Activated naive CD8-positive, alpha-beta T cell treated with anti-CD3 and anti-CD28 coated beads, Interleukin-2, amount 50 U/mL, for 24 hours (primary cell): ENCODE data around the gene SLC66A1.
"Not testable (repeated sequence)": the region's sequence is repeated elsewhere in the genome, so short reads cannot be mapped to it uniquely, and the experiment has no call there.

ENCODE experiments used
- ATAC-seq: fragments of 150-1000 bp; cut with Tn5 transposase; one replicate; pipeline ENCODE4 v1.10.0; 2021
- DNase-seq: peaks from one replicate; pipeline ENCODE4 v3.0.0; 2021
- H3K27ac Mint-ChIP-seq: one replicate; pipeline ENCODE4 v1.8.0; 2021; ENCODE audit warnings: mild to moderate bottlenecking, mixed read lengths
- H3K27me3 Mint-ChIP-seq: one replicate; pipeline ENCODE4 v1.8.0; 2021; ENCODE audit warnings: mixed read lengths
- H3K36me3 Mint-ChIP-seq: one replicate; pipeline ENCODE4 v1.8.0; 2021; ENCODE audit warnings: low read depth, mixed read lengths
- H3K4me1 Mint-ChIP-seq: one replicate; pipeline ENCODE4 v1.8.0; 2021; ENCODE audit warnings: mixed read lengths
- H3K4me3 Mint-ChIP-seq: one replicate; pipeline ENCODE4 v1.8.0; 2021; ENCODE audit warnings: mild to moderate bottlenecking, moderate library complexity, mixed read lengths
- H3K9me3 Mint-ChIP-seq: one replicate; pipeline ENCODE4 v1.8.0; 2021; ENCODE audit warnings: mixed read lengths

Gene SLC66A1, protein sequence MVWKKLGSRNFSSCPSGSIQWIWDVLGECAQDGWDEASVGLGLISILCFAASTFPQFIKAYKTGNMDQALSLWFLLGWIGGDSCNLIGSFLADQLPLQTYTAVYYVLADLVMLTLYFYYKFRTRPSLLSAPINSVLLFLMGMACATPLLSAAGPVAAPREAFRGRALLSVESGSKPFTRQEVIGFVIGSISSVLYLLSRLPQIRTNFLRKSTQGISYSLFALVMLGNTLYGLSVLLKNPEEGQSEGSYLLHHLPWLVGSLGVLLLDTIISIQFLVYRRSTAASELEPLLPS

DNA sequence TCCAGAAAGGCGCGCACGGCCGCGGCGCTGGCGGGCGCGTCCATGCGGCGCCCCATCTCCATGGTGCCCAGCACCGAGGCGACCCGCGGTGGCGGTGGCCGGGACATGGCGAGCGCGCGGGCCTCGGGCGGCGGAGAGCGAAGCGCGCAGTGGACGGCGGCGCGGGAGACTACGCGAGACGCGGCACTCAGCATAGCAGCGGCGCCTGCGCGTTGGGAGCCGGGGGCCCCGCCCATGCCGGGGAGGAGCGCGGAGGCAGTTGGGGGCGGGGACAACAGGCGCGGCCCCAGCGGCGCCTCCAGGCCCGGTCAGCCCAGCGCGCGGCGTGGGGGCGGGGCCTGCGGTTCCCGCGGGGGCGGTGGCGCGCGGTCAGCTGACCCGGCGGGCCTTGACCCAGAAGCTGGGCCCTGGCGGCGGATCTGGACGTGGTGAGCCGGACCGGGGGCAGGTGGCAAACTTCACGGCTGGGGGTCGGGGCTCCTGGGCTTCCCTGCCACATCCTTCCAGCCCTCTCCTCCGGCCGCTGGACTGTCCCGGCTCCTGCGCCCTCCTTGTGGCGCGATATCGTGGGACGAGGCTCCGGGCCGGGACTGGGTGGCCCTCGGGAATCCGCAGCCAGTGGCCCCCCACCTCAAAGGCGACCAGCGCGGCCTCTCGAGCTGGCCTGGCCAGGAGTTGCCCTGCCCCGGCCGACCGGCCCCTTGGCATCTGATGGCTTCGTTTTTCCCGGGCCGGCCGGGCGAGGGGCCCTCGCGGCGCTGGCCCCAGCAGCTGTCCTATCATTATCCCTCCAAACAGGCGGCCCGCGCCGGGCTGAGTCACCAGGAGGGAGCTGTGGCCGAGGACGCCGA lies at the start of gene SLC66A1, which contains the start of gene AKR7A2:
TSS of gene SLC66A1 (plus strand) at position 396 of the 851 bp plus-strand sequence. CDS start 5,352 bp downstream, outside the sequence.
TSS of gene AKR7A2 (minus strand) at position 214 of the 851 bp plus-strand sequence. CDS start at position 194, 20 bp downstream.
- H3K27me3 Mint-ChIP-seq: no peaks in the 10 kb centered on the region
- H3K27ac Mint-ChIP-seq: peak within 1 kb of the TSS; percentile 81
- peak; percentile 91 for ATAC-seq
- H3K4me1 Mint-ChIP-seq: peaks cover 50% of the 10 kb centered on the region
- H3K4me3 Mint-ChIP-seq: peak within 1 kb of the TSS; percentile 83
- H3K36me3 Mint-ChIP-seq: peaks cover 6% of the 10 kb centered on the region
- no peaks in the 10 kb centered on the region for H3K9me3 Mint-ChIP-seq
- peak; percentile 94 for DNase-seq

DNA sequence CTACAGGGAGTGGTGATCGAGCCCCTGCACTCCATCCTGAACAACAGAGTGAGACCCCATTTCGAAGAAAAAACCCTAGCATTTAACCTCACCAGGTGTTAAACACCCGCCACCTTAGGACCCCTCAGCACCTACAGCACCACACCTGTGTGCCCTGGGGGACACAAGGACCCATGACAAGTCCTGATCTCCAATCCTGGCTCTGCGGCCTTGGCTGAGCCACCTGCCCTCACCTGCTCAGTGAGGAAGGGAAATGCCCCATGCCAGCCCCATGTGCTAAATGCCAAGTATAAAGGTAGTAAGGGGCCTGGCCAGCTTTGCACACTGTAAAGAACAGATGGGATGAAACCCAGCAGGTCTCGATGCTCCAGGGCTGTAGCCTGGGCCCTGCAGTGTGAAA lies 49.4 kb upstream of the SLC66A1 start:
- Mint-ChIP-seq H3K36me3 (peaks cover 22% of the 10 kb centered on the region), H3K27me3 (no peaks in the 10 kb centered on the region), H3K9me3 (no peaks in the 10 kb centered on the region), H3K4me1 (no peaks in the 10 kb centered on the region), H3K4me3 (no peak overlapping the region), H3K27ac (no peak overlapping the region)
- ATAC-seq (no peak), DNase-seq (no peak)

DNA sequence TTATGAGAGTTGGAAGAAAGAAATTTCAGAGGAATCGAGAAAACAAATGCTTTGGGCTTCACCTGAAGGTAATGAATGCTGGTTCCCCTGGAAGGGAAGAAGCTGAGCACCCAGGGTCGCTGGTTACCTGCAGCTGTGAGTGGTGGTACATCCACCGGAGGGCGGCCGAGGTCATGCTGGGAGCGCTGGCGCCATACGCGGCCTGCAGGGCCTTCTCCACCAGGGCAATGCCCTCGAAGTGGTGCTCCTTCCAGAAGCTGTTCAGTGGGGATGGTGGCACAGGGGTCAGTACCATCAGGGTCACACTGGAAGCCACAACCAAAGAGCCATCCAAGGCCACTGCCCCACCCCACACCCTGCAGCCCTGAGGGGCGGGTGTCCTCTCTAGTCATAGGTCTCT lies 43.7 kb upstream of the SLC66A1 start:
- no peak overlapping the region for H3K27ac Mint-ChIP-seq
- peaks cover 4% of the 10 kb centered on the region for H3K4me1 Mint-ChIP-seq
- no peak overlapping the region for H3K4me3 Mint-ChIP-seq
- DNase-seq: no peak
- H3K9me3 Mint-ChIP-seq: no peaks in the 10 kb centered on the region
- peaks cover 3% of the 10 kb centered on the region for H3K36me3 Mint-ChIP-seq
- ATAC-seq: no peak
- peaks cover 14% of the 10 kb centered on the region for H3K27me3 Mint-ChIP-seq

DNA sequence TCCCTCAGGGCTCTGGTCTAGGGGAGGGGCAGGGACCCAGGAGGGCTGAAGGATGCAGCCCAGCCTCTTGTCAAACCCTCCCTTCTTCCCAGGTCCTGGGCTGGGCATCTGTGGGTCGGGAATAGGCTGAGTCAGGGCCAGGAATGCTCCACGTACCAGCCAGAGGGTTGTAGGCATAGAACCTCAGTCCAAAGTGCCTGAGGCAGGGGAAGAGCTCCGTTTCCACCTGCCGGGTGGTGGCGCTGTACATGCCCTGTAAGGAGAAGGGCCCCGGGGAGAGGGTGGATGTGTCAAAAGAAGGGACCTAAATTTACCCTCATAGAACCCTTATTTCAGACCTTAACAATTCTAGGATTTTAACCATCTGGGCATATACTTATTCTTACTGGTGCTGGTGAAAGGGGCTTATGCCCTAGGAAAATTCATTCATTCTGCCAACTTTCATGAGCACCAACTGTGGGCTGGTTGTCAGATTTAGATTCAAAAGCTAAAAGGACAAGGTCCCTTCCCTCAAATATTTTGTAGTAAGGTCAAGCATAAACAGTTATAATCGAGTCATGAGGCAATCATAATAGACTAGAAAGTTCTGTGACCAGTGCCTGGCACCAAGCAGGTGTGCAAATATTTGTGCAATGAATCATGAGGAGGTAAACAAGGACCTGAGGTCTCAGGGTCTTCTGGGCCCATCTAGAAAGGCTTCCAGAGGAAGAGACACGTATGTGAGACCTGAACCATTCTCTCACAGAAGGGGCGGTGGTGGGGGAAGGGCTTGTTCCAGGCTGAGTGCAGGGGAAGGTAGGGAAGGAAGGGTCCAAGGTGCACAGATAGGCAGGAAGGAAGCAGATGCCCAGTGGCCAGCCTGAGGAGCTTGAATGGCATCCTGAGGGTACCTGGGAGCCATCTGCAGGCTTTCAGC lies 42.4 kb upstream of the SLC66A1 start:
- H3K27me3 Mint-ChIP-seq: peaks cover 20% of the 10 kb centered on the region
- H3K4me3 Mint-ChIP-seq, ATAC-seq, H3K4me1 Mint-ChIP-seq, H3K36me3 Mint-ChIP-seq, H3K27ac Mint-ChIP-seq, DNase-seq, H3K9me3 Mint-ChIP-seq: not testable (repeated sequence)

DNA sequence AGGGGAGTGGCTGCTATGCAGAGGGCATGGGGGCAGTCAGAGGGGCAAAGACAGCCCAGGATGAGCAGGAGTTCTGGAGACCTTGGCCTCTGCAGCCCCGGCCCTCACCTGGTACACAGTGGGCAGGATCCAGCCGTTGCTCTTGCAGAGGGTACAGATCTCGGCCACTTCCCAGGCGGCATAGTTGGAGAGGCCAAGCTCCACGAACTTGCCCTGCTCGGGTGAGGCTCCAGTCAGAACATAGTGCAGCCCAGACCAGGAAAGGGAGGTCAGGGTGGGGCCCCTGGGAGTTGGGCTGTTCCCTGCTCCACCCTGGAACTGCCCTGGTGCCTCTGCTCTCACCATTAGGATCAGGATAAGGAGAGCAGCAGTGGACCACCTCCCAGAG lies 41.8 kb upstream of the SLC66A1 start:
- H3K4me1 Mint-ChIP-seq, H3K4me3 Mint-ChIP-seq, ATAC-seq, H3K36me3 Mint-ChIP-seq, DNase-seq, H3K27ac Mint-ChIP-seq, H3K9me3 Mint-ChIP-seq: not testable (repeated sequence)
- H3K27me3 Mint-ChIP-seq: peaks cover 20% of the 10 kb centered on the region

DNA sequence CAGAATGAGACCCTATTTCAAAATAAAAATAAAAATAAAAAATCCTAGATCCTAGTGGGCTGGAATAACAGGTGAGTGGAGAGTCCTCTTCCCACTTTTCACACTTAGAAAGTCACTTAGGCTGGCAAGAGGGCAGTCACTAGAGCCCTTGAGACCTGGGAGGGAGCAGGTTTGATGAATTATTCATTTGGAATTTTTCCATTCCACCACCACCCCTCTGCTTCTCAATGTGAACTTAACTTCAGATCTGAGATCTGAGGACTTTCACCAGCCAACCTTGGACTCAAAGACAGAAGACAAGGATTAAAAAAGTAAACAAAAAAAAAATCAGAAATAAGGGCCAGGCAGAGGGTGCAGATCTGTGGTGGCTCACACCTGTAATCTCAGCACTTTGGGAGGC lies 40.1 kb upstream of the SLC66A1 start:
- Mint-ChIP-seq H3K27me3 (peaks cover 23% of the 10 kb centered on the region), H3K9me3 (peaks cover 6% of the 10 kb centered on the region), H3K27ac (no peak overlapping the region), H3K4me3 (no peak overlapping the region), H3K36me3 (peaks cover 7% of the 10 kb centered on the region), H3K4me1 (peaks cover 4% of the 10 kb centered on the region)
- no peak for DNase-seq
- no peak for ATAC-seq

DNA sequence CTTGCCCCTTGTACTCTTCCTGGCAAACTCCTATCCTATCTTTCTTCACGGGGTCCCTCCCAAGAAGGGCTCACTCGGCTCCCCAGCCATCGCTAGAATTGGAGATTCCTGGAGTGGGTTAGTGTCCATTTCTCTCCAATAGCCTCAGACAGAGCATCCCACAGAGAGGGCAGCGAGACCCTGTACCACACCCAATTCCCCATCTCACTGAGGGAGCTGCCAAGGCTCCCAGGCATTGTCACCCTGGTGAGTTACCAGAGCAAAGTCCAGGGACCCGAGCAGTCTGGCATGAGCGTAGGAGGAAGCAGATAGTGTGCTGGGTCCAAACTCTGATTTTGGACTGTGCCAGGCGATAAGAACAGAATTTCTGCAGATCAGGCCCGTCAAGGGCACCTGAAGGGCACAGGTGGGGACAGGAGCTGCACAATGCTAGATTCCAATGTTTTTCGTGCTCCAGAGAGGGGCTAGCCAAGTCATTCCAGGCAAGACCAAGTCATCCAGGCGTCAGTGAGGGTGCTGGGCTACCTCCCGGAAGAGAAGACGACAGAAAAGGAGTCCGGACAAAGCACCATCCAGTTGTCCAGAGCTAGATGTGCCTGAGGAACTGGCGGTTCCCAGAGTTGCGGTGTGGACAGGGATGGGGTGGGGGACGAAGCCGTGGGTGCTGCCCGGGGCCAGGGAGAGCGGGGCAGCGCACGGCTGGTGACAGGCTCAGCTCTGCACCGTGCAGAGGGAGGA lies 38.9 kb upstream of the SLC66A1 start:
- Mint-ChIP-seq H3K4me1 (peaks cover 4% of the 10 kb centered on the region), H3K27ac (no peak overlapping the region), H3K36me3 (peaks cover 7% of the 10 kb centered on the region), H3K27me3 (peaks cover 23% of the 10 kb centered on the region), H3K9me3 (peaks cover 6% of the 10 kb centered on the region), H3K4me3 (no peak overlapping the region)
- DNase-seq (no peak), ATAC-seq (no peak)

DNA sequence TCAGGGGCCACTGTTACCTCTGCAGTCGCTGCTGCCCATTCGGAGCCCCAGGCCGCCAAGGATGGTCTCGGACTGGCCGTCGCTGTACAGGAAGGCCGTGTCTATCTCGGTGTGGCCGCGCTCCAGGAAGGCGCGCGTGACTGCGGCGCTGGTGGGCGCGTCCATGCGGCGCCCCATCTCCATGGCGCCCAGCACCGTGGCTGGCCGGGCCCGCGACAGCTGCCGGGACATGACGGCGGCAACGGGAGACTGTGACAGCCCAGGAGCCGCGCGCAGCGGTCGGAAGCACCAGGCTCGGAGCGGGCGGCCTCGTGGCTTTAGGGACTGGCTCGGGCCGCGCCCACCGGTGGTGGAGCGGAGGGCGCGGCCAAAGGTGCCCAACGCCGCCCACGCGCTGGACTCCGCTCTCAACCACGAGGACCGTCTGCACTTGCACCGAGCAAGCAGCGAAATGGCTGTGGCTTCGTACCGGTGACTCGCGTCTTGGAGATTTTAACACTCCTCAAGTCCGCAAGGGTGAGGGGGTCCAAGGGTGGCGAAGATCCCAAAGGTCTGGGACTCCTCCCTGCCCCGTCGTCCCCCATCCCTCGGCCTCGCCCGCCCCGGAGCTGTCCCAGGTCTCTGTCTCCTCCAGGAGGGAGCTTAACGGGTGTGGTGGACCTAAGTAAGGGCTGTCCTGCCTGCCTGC lies 38.1 kb upstream of the SLC66A1 start:
- not testable (repeated sequence) for H3K36me3 Mint-ChIP-seq, H3K4me3 Mint-ChIP-seq, H3K27ac Mint-ChIP-seq

DNA sequence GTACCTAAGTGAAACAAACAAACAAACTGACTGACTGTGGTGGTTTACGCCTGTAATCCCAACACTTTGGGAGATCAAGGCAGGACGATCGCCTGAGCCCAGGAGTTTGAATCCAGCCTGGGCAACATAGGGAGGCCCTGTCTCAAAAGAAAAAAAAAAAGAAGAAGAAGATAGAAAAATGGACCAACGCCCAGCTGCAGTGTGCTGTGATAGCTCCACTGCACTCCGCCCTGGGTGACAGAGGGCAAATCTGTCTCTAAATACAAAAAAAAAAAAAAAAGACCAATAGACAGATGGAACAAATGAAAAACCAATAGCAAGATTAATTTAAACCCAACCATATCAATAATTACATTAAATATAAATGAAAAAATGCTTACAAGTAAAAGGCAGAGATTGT lies 37.5 kb upstream of the SLC66A1 start:
- Mint-ChIP-seq H3K9me3 (peaks cover 6% of the 10 kb centered on the region), H3K36me3 (peaks cover 7% of the 10 kb centered on the region), H3K27me3 (peaks cover 23% of the 10 kb centered on the region), H3K27ac (no peak overlapping the region), H3K4me1 (peaks cover 4% of the 10 kb centered on the region), H3K4me3 (no peak overlapping the region)
- ATAC-seq: no peak
- DNase-seq: no peak

More for the DNA sequence above, 38.1 kb upstream of the SLC66A1 start:
- H3K4me1 Mint-ChIP-seq, DNase-seq, H3K9me3 Mint-ChIP-seq, ATAC-seq: not testable (repeated sequence)
- H3K27me3 Mint-ChIP-seq: peaks cover 23% of the 10 kb centered on the region

DNA sequence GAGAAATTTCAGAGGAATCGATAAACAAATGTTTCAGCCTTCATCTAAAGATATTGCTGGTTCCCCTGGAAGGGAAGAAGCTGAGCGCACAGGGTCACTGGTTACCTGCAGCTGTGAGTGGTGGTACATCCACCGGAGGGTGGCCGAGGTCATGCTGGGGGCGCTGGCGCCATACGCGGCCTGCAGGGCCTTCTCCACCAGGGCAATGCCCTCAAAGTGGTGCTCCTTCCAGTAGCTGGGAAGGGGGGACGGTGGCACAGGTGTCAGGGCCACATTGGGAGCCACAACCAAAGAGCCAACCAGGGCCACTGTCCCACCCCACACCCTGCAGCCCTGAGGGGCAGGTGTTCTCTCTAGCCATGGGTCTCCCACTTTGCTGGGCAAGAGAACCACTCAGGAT lies 28.2 kb upstream of the SLC66A1 start:
- Mint-ChIP-seq H3K9me3 (no peaks in the 10 kb centered on the region), H3K27me3 (no peaks in the 10 kb centered on the region), H3K36me3 (no peaks in the 10 kb centered on the region), H3K4me1 (peaks cover 4% of the 10 kb centered on the region), H3K4me3 (no peak overlapping the region), H3K27ac (no peak overlapping the region)
- ATAC-seq (no peak), DNase-seq (no peak)

DNA sequence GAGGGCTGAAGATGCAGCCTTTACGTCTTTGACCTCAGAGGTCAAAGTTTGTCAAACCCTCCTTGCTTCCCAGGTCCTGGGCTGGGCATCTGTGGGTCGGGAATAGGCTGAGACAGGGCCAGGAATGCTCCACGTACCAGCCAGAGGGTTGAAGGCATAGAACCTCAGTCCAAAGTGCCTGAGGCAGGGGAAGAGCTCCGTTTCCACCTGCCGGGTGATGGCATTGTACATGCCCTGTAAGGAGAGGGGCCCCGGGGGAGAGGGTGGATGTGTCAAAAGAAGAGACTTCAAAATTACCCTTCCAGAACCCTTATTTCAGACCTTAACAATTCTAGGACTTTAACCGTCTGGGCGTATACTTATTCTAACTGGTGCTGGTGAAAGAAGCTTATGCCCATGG lies 27.2 kb upstream of the SLC66A1 start:
- Mint-ChIP-seq H3K4me3 (no peak overlapping the region), H3K27ac (no peak overlapping the region), H3K4me1 (peaks cover 9% of the 10 kb centered on the region), H3K27me3 (peaks cover 10% of the 10 kb centered on the region), H3K36me3 (no peaks in the 10 kb centered on the region), H3K9me3 (no peaks in the 10 kb centered on the region)
- DNase-seq (no peak), ATAC-seq (no peak)

DNA sequence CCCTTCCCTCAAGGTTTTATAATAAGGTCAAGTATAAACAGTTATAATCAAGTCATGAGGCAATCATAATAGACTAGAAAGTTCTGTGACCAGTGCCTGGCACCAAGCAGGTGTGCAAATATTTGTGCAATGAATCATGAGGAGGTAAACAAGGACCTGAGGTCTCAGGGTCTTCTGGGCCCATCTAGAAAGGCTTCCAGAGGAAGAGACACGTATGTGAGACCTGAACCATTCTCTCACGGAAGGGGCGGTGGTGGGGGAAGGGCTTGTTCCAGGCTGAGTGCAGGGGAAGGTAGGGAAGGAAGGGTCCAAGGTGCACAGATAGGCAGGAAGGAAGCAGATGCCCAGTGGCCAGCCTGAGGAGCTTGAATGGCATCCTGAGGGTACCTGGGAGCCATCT lies 26.8 kb upstream of the SLC66A1 start:
- H3K36me3 Mint-ChIP-seq, H3K27ac Mint-ChIP-seq, H3K4me1 Mint-ChIP-seq, ATAC-seq, H3K4me3 Mint-ChIP-seq, DNase-seq, H3K9me3 Mint-ChIP-seq: not testable (repeated sequence)
- H3K27me3 Mint-ChIP-seq: peaks cover 11% of the 10 kb centered on the region

DNA sequence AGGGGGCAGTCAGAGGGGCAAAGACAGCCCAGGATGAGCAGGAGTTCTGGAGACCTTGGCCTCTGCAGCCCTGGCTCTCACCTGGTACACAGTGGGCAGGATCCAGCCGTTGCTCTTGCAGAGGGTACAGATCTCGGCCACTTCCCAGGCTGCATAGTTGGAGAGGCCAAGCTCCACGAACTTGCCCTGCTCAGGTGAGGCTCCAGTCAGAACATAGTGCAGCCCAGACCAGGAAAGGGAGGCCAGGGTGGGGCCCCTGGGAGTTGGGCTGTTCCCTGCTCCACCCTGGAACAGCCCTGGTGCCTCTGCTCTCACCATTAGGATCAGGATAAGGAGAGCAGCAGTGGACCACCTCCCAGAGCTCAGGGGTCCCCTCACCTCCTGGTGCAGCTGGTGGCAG lies 26.3 kb upstream of the SLC66A1 start:
- not testable (repeated sequence) for H3K4me1 Mint-ChIP-seq, DNase-seq, H3K9me3 Mint-ChIP-seq, ATAC-seq, H3K36me3 Mint-ChIP-seq, H3K4me3 Mint-ChIP-seq, H3K27ac Mint-ChIP-seq
- peaks cover 11% of the 10 kb centered on the region for H3K27me3 Mint-ChIP-seq
